CD4-positive, alpha-beta T cell treated with Interleukin-4 for 1 hour (primary cell): ENCODE measurements around the gene AMBRA1.
"Not testable (repeated sequence)": the region's sequence is repeated elsewhere in the genome, so short reads cannot be mapped to it uniquely, and the experiment has no call there.

Experiments used
- DNase-seq, 2 donors: peaks; one replicate each; pipeline ENCODE4 v3.0.0-alpha.2; 2020 to 2022

AMBRA1 gene

GRCh38 chr11:46611526-46612304, 17.9 kb upstream of the AMBRA1 start:
- DNase-seq: no peak

- DNase-seq: no peak
These were observed 15.6 kb upstream of the AMBRA1 start for GRCh38 chr11:46609386-46609785.

- DNase-seq: no peak
These were observed 13.7 kb upstream of the AMBRA1 start for GRCh38 chr11:46607516-46607915.

GRCh38 chr11:46604796-46605195, 11.0 kb upstream of the AMBRA1 start:
- DNase-seq: no peak

- no peak for DNase-seq
These were observed 10.0 kb upstream of the AMBRA1 start for GRCh38 chr11:46603704-46604308.

GRCh38 chr11:46601129-46601528, 7.3 kb upstream of the AMBRA1 start:
- no peak for DNase-seq

GRCh38 chr11:46600194-46600960, 6.6 kb upstream of the AMBRA1 start:
- no peak for DNase-seq

- no peak for DNase-seq
These were observed 5.7 kb upstream of the AMBRA1 start for GRCh38 chr11:46599340-46600193.

GRCh38 chr11:46597609-46598219, 3.9 kb upstream of the AMBRA1 start:
- no peak for DNase-seq

- DNase-seq: no peak
These were observed 3.3 kb upstream of the AMBRA1 start for GRCh38 chr11:46597155-46597554.

GRCh38 chr11:46594785-46595184, 962 bp upstream of the AMBRA1 start:
- no peak for DNase-seq

- DNase-seq: no peak
These were observed 514 bp upstream of the AMBRA1 start for GRCh38 chr11:46594374-46594700.

GRCh38 chr11:46590740-46591605, 2.9 kb downstream of the AMBRA1 start:
- no peak for DNase-seq

GRCh38 chr11:46588915-46589314, 4.9 kb downstream of the AMBRA1 start:
- no peak for DNase-seq

- DNase-seq: no peak
These were observed 5.7 kb downstream of the AMBRA1 start for GRCh38 chr11:46588131-46588530.

- not testable (repeated sequence) for DNase-seq
These were observed 10.3 kb downstream of the AMBRA1 start for GRCh38 chr11:46583513-46583912.

- DNase-seq: no peak
These were observed 11.2 kb downstream of the AMBRA1 start for GRCh38 chr11:46582588-46582987.

GRCh38 chr11:46577058-46577457, 16.8 kb downstream of the AMBRA1 start:
- no peak for DNase-seq

GRCh38 chr11:46574656-46575055, 19.2 kb downstream of the AMBRA1 start:
- DNase-seq: no peak

- no peak for DNase-seq
These were observed 22.9 kb downstream of the AMBRA1 start for GRCh38 chr11:46570790-46571398.

- no peak for DNase-seq
These were observed 28.5 kb downstream of the AMBRA1 start for GRCh38 chr11:46565232-46565840.
